AG09309 (cell line): Measurements from ENCODE around the gene WDR43.

ENCODE experiments used
- DNase-seq: peaks from one replicate; pipeline ENCODE4 v3.0.0-alpha.2; 2010; ENCODE audit warnings: low read depth
- H3K4me3 ChIP-seq: 2 replicates; pipeline ENCODE4 v1.5.1; 2011; ENCODE audit warnings: mild to moderate bottlenecking, low read depth, low read length, moderate library complexity; ENCODE audit not compliant: control insufficient read depth
- TF ChIP-seq, protein P1 (sequence below): IDR thresholded peaks from 2 replicates; pipeline ENCODE4 v1.5.1; 2011; ENCODE audit warnings: mild to moderate bottlenecking, low read depth, low read length, inconsistent platforms; ENCODE audit not compliant: insufficient read depth, control insufficient read depth; ENCODE audit errors: missing control alignments

WDR43 gene

DNA sequence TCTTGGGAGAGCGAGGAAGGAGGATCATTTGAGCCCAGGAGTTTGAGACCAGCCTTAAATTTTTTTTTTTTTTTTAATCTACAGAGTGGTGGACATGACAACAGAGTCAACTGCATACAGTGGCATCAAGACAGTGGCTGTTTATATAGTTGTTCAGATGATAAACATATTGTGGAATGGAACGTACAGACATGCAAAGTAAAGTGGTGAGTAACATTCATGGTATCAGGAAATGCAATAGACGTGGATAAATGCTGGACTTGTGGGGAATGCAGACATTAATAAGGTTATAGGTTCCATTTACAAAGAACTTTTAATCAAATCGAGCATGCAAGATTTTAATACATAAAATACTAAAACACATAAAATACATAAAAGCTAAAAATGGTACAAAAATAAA, 11.9 kb downstream of the WDR43 start:
- TF ChIP-seq, protein P1, sequence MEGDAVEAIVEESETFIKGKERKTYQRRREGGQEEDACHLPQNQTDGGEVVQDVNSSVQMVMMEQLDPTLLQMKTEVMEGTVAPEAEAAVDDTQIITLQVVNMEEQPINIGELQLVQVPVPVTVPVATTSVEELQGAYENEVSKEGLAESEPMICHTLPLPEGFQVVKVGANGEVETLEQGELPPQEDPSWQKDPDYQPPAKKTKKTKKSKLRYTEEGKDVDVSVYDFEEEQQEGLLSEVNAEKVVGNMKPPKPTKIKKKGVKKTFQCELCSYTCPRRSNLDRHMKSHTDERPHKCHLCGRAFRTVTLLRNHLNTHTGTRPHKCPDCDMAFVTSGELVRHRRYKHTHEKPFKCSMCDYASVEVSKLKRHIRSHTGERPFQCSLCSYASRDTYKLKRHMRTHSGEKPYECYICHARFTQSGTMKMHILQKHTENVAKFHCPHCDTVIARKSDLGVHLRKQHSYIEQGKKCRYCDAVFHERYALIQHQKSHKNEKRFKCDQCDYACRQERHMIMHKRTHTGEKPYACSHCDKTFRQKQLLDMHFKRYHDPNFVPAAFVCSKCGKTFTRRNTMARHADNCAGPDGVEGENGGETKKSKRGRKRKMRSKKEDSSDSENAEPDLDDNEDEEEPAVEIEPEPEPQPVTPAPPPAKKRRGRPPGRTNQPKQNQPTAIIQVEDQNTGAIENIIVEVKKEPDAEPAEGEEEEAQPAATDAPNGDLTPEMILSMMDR: no peak
- no peak overlapping the region for H3K4me3 ChIP-seq
- no peak for DNase-seq

DNA sequence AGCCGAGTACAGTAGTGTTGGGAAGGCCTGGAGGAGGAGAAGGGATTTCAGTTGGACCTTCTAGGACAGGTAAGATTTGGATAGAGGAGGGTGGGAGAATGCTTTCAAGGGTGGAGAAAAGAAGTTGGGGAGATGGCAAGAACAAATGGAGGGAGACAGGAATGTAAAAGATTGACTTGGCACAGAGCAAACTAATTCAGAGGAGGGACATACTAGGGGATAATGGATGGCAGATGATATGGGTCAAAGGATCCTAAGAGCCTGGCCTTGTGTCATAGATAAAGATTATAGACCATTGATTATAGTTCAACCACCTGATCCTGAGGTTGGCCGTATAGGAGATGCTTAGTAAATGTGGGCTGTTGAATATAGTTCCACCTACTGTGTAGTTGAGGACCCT, 12.4 kb downstream of the WDR43 start:
- no peak overlapping the region for H3K4me3 ChIP-seq
- TF ChIP-seq, protein P1: no peak
- DNase-seq: no peak

DNA sequence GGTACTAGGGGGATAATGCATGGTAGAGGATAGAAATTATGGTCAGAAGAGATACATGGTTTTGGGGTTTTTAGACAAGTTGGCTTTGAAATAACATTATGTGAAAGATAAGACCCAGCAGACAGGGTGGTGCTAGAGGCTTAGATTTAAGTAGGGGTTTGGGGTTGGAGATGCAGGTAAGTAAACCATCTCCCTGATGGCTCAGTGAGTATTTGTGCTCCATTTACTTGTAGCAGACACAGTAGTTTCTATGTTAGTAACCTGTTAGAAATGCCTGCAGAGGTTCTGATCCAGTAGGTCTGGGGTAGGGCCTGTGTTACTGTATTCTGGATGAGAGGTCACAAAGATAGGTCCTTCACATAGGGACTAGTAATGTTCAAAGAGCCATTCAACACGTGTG, 13.7 kb downstream of the WDR43 start:
- DNase-seq: no peak
- no peak overlapping the region for H3K4me3 ChIP-seq
- TF ChIP-seq, protein P1: no peak

DNA sequence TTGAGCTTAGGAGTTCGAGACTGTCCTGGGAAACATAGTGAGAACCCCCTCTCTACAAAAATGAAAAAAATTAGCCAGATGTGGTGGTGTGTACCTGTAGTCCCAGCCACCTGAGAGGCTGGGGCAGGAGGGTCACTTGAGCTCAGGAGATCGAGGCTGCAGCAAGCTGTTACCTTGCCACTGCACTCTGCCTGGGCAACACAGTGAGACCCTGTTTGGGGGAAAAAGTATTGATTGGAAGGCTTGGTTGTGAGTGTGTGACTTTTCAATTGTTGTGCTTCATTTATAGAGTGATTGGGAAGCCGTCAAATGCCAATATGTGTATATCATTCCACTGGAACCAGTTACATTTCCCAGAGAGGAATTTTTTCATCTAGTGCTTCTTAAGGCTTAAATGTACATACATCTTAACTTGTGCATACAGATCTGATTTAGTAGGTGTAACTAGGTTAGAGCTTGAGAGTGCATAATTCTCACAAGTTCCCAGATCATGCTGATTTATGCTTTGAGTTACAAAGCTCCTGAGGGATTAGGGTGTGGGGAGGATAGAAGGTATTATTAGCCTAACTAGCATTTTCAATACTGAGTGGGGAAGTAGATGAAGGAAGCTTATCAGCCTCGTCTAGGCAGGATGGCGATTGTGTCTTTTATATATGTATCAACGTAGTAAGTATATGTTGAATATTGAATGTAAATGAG, 15.3 kb downstream of the WDR43 start:
- TF ChIP-seq, protein P1: no peak
- no peak for DNase-seq

DNA sequence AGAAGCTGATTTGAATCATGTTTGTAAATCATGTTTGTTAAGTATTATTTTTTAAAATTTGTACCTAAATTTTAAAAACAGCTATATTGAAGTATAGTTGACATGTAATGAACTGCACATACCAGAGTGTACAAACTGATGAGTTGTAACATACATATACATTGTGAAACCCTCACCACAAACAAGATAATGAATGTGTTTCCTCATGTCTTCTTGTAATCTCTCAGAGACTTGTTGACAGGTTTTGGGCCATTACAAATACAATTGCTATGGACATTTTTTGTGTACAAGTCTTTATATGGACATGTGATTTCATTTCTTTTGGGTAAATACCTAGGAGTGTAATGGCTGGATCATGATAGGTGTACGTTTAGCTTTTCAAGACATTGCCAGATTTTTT, 21.5 kb downstream of the WDR43 start:
- H3K4me3 ChIP-seq: no peak overlapping the region
- DNase-seq: no peak
- TF ChIP-seq, protein P1: no peak

More for the DNA sequence above, 15.3 kb downstream of the WDR43 start:
- H3K4me3 ChIP-seq: no peak overlapping the region

DNA sequence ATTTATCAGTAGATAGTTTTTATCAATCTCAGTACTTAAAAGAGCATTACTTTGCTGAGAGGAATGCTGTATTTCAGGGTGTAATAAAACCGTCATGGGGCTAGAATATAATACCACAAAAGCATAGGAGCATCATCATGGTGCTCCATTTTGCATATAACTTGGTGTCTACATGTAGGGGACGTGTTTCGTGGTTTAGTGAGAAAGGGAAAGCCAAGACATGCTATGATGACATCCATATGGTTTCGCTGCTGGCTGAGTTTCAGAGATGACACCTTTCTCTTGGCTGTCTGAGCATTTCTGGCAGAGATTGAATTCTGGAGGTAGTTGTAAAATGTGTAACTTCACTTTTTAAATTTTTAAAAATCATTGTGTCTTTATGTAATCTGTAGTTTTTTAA, 32.4 kb downstream of the WDR43 start:
- no peak for DNase-seq
- TF ChIP-seq, protein P1: no peak
- no peak overlapping the region for H3K4me3 ChIP-seq
